ENCODE results near the gene DCTN3.

GRCh38 chr9:34658461-34658860 lies 38.2 kb upstream of the DCTN3 start:
- TF ChIP-seq, protein P1, sequence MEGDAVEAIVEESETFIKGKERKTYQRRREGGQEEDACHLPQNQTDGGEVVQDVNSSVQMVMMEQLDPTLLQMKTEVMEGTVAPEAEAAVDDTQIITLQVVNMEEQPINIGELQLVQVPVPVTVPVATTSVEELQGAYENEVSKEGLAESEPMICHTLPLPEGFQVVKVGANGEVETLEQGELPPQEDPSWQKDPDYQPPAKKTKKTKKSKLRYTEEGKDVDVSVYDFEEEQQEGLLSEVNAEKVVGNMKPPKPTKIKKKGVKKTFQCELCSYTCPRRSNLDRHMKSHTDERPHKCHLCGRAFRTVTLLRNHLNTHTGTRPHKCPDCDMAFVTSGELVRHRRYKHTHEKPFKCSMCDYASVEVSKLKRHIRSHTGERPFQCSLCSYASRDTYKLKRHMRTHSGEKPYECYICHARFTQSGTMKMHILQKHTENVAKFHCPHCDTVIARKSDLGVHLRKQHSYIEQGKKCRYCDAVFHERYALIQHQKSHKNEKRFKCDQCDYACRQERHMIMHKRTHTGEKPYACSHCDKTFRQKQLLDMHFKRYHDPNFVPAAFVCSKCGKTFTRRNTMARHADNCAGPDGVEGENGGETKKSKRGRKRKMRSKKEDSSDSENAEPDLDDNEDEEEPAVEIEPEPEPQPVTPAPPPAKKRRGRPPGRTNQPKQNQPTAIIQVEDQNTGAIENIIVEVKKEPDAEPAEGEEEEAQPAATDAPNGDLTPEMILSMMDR (IDR thresholded peaks at IDR 0.05; ENCODE audit: insufficient read depth, low read depth, low read length): no peak
- TF ChIP-seq EZH2 (IDR thresholded peaks at IDR 0.05; ENCODE audit: insufficient read depth, low read length): no peak

All from astrocyte (in vitro differentiated cells and primary cell).